HFF-Myc (cell line): ENCODE data around the gene ADSL.
"Not testable (repeated sequence)": the region's sequence is repeated elsewhere in the genome, so short reads cannot be mapped to it uniquely, and the experiment has no call there.

Experiments
- DNase-seq: peaks from one replicate; pipeline ENCODE4 v3.0.0-alpha.2; 2011; ENCODE audit warnings: low read depth; ENCODE audit errors: extremely low read depth
- H3K4me3 ChIP-seq: replicated peaks from 2 replicates; pipeline ENCODE4 v1.5.1; 2011; ENCODE audit warnings: low read depth, mild to moderate bottlenecking, control low read depth, low read length
- CTCF ChIP-seq: IDR thresholded peaks from 2 replicates; pipeline ENCODE4 v1.5.1; 2012; ENCODE audit warnings: mild to moderate bottlenecking, low read depth, low read length, control low read depth; ENCODE audit errors: missing control alignments

The ADSL gene

GRCh38 chr22:40309631-40310030 is 36.7 kb upstream of the ADSL start:
- no peak for DNase-seq

DNA sequence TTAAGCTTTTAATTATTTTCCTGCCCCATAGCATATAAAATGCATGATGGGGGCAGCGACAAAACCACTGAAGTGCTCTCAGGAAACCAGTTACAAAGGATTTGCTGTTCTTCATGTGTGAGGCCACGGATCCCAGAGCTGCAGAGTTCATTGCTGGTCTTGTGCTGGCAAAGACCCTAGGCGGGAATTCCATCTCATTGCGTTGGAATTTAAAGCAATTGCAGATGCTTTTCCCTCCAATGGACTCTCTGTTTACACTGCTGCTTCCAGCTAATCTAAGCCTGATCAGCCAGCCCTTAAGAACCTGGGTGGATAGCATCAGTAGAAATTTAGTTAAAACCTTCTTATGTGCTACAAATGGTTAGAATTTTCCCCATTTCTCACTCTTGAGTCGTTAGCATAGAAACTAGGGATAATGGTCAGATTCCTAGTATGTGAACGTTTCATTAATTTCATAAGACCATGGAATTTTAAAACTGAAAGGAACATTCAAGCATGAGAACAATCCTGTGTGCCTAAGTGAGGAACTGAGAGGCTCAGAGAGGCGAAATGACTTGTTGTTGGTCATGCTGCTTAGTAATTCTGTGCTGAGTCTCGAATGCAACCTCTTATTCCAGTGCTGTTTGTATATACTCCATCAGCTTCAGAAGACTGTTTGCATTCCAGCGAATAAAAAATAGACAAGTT is 36.1 kb upstream of the ADSL start:
- H3K4me3 ChIP-seq: peak overlapping the region; percentile 10; the same call in 1 of the 2 replicates
- no peak for TF ChIP-seq CTCF
- DNase-seq: peak; percentile 84

More at GRCh38 chr22:40309631-40310030, 36.7 kb upstream of the ADSL start:
- H3K4me3 ChIP-seq: no peak overlapping the region
- TF ChIP-seq CTCF: no peak

- DNase-seq: no peak
- peak overlapping the region; percentile 10; the same call in 1 of the 2 replicates for H3K4me3 ChIP-seq
These were observed 35.6 kb upstream of the ADSL start for GRCh38 chr22:40310768-40311120.

DNA sequence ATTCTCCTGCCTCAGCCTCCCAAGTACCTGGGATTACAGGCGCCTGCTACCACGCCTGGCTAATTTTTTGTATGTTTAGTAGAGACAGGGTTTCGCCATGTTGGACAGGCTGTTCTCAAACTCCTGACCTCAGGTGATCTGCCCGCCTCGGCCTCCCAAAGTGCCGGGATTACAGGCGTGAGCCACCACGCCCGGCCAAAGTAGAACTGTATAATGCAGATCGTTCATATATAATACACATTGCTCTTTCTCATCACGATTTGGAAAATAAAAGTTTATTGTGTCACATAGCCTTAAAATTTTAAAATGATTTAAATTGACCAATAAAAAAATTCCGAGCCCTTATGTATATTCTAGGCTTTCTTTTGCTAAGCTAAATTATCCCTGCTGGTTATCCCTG is 34.7 kb upstream of the ADSL start:
- DNase-seq, H3K4me3 ChIP-seq: not testable (repeated sequence)

More at GRCh38 chr22:40310768-40311120, 35.6 kb upstream of the ADSL start:
- no peak for TF ChIP-seq CTCF

- no peak for DNase-seq
- TF ChIP-seq CTCF: no peak
- no peak overlapping the region for H3K4me3 ChIP-seq
These were observed 34.2 kb upstream of the ADSL start for GRCh38 chr22:40312050-40312449.

- no peak for TF ChIP-seq CTCF
- no peak overlapping the region for H3K4me3 ChIP-seq
- DNase-seq: no peak
These were observed 33.3 kb upstream of the ADSL start for GRCh38 chr22:40313007-40313406.

- no peak for TF ChIP-seq CTCF
- no peak overlapping the region for H3K4me3 ChIP-seq
- no peak for DNase-seq
These were observed 32.3 kb upstream of the ADSL start for GRCh38 chr22:40314041-40314440.
